SK-N-SH (cell line): ENCODE measurements around the gene HOXD10. TPM values are rescaled to one million over a fixed set of nuclear protein-coding genes. Genes with fewer than 3 reads are reported as not detected.

Experiments used
- CTCF ChIA-PET: fragments of 300-600, 350-600 bp; formaldehyde crosslinking; extraction: SDS; loops from one replicate; lab custom pipeline; 2021; lab: Yijun Ruan, JAX
- POLR2A ChIA-PET: fragments of 350-600 bp; sonication (Branson Sonifier 250); formaldehyde crosslinking; extraction: SDS; loops from one replicate; lab custom pipeline; 2020; ENCODE audit warnings: antibody characterized with exemption, inconsistent platforms; lab: Yijun Ruan, JAX
- DNase-seq: peaks from one replicate; pipeline ENCODE4 v3.0.0; 2012
- H2AFZ ChIP-seq: fragments of 200-600 bp; sonication (generic); 2 replicates; pipeline ENCODE4 v1.8.1; 2016; ENCODE audit warnings: antibody characterized with exemption, mild to moderate bottlenecking, low read depth
- H3F3A ChIP-seq: fragments of 200-600 bp; sonication (generic); replicated peaks from 2 replicates; pipeline ENCODE3; 2016; ENCODE audit warnings: antibody characterized with exemption, mild to moderate bottlenecking; ENCODE audit not compliant: insufficient read depth
- H3K27ac ChIP-seq, 2 experiments: fragments of 200-500 bp in 1 of 2; fragments of 200-600 bp in 1 of 2; sonication (Bioruptor generic) in 1 of 2; sonication (generic), shearing (Covaris generic) in 1 of 2; 2 replicates each; pipeline versions ENCODE4 v1.5.1 to v1.6.1; 2014 to 2016; ENCODE audit warnings: low read depth in 2 of 2, inconsistent platforms in 1 of 2, low read length in 1 of 2, mild to moderate bottlenecking in 1 of 2, mixed read lengths in 1 of 2
- H3K27me3 ChIP-seq: fragments of 200-600 bp; sonication (generic), shearing (Covaris generic); 2 replicates; pipeline ENCODE4 v1.6.1; 2016; ENCODE audit warnings: mixed run types; ENCODE audit not compliant: insufficient read depth
- H3K36me3 ChIP-seq, 2 experiments: fragments of 200-500 bp in 1 of 2; fragments of 200-600 bp in 1 of 2; sonication (Bioruptor generic) in 1 of 2; sonication (generic) in 1 of 2; replicated peaks in 1 of 2; 2 replicates each; pipeline versions ENCODE3 to v1.5.1; 2014 to 2016; ENCODE audit warnings: low read length in 1 of 2, mild to moderate bottlenecking in 1 of 2; ENCODE audit not compliant: insufficient read depth in 2 of 2, control insufficient read depth in 1 of 2
- H3K4me1 ChIP-seq, 2 experiments: fragments of 200-500 bp in 1 of 2; fragments of 200-600 bp in 1 of 2; sonication (Bioruptor generic) in 1 of 2; sonication (generic), shearing (Covaris generic) in 1 of 2; 2 replicates each; pipeline versions ENCODE4 v1.5.1 to v1.6.1; 2014 to 2016; ENCODE audit warnings: low read depth in 1 of 2, low read length in 1 of 2, mixed run types in 1 of 2; ENCODE audit not compliant: insufficient read depth in 2 of 2, control insufficient read depth in 1 of 2
- H3K4me2 ChIP-seq: fragments of 200-600 bp; sonication (generic), shearing (Covaris generic); 2 replicates; pipeline ENCODE4 v1.6.1; 2017; ENCODE audit warnings: mixed run types
- H3K4me3 ChIP-seq, 2 experiments: fragments of 200-500 bp in 1 of 2; fragments of 200-600 bp in 1 of 2; sonication (Bioruptor generic) in 1 of 2; sonication (generic), shearing (Covaris generic) in 1 of 2; 2 replicates each; pipeline versions ENCODE4 v1.5.1 to v1.8.1; 2014 to 2016; ENCODE audit warnings: low read depth in 2 of 2, inconsistent platforms in 1 of 2, low read length in 1 of 2, mild to moderate bottlenecking in 1 of 2, mixed read lengths in 1 of 2, moderate library complexity in 1 of 2
- H3K79me2 ChIP-seq: fragments of 200-600 bp; sonication (generic); 2 replicates; pipeline ENCODE4 v1.8.1; 2017; ENCODE audit warnings: mild to moderate bottlenecking; ENCODE audit not compliant: insufficient read depth
- H3K9ac ChIP-seq: fragments of 200-600 bp; sonication (generic); 2 replicates; pipeline ENCODE4 v1.6.1; 2017; ENCODE audit warnings: mixed run types
- H3K9me2 ChIP-seq: fragments of 200-600 bp; sonication (generic); 2 replicates; pipeline ENCODE4 v1.6.1; 2017; ENCODE audit warnings: mixed run types
- H3K9me3 ChIP-seq: fragments of 200-600 bp; sonication (generic); 2 replicates; pipeline ENCODE4 v1.6.1; 2017; ENCODE audit warnings: mixed run types, mild to moderate bottlenecking, moderate library complexity
- H4K20me1 ChIP-seq: fragments of 200-600 bp; sonication (generic); 2 replicates; pipeline ENCODE4 v1.6.1; 2017; ENCODE audit warnings: mild to moderate bottlenecking, mixed run types; ENCODE audit not compliant: insufficient read depth
- CTCF ChIP-seq: fragments of 200-600 bp; sonication (generic); IDR thresholded peaks from 2 replicates; pipeline ENCODE4 v1.6.1; 2017; ENCODE audit warnings: antibody characterized with exemption, mild to moderate bottlenecking, moderate library complexity
- ELF1 ChIP-seq: IDR thresholded peaks from 2 replicates; pipeline ENCODE4 v1.4.0; 2012
- EZH2phosphoT487 ChIP-seq: fragments of 200-600 bp; sonication (generic); IDR thresholded peaks from 2 replicates; pipeline ENCODE4 v1.6.1; 2017; ENCODE audit warnings: low read depth, mixed run types, mild to moderate bottlenecking, antibody characterized with exemption, moderate library complexity, borderline replicate concordance
- FOSL2 ChIP-seq: IDR thresholded peaks from 2 replicates; pipeline ENCODE4 v1.4.0; 2012; ENCODE audit warnings: low read depth, mild to moderate bottlenecking, moderate library complexity, borderline replicate concordance
- FOXJ3 ChIP-seq: sonication (generic); formaldehyde crosslinking; IDR thresholded peaks from 2 replicates; pipeline ENCODE4 v1.5.1; 2020; ENCODE audit warnings: mild to moderate bottlenecking, missing genetic modification reagents
- FOXM1 ChIP-seq: IDR thresholded peaks from 2 replicates; pipeline ENCODE4 v1.4.0; 2012; ENCODE audit warnings: low read depth, mild to moderate bottlenecking
- GABPA ChIP-seq: IDR thresholded peaks from 2 replicates; pipeline ENCODE4 v1.4.0; 2012; ENCODE audit warnings: low read depth, mild to moderate bottlenecking
- GATA2 ChIP-seq: sonication (generic); formaldehyde crosslinking; IDR thresholded peaks from 2 replicates; pipeline ENCODE4 v1.5.0; 2020; ENCODE audit warnings: mild to moderate bottlenecking, missing genetic modification reagents
- JUND ChIP-seq: IDR thresholded peaks from 2 replicates; pipeline ENCODE4 v1.4.0; 2012
- MEF2A ChIP-seq: IDR thresholded peaks from 2 replicates; pipeline ENCODE4 v1.4.0; 2012; ENCODE audit warnings: low read depth, borderline replicate concordance
- MXI1 ChIP-seq: IDR thresholded peaks from 2 replicates; pipeline ENCODE4 v1.6.1; 2012; ENCODE audit warnings: mild to moderate bottlenecking, low read depth, low read length, improper control_type of control experiment
- NFIC ChIP-seq: IDR thresholded peaks from 2 replicates; pipeline ENCODE4 v1.4.0; 2012; ENCODE audit warnings: borderline replicate concordance
- NRF1 ChIP-seq: IDR thresholded peaks from 2 replicates; pipeline ENCODE4 v1.6.1; 2012; ENCODE audit warnings: low read depth, mild to moderate bottlenecking, low read length
- PBX3 ChIP-seq: IDR thresholded peaks from 2 replicates; pipeline ENCODE4; 2012
- POLR2AphosphoS5 ChIP-seq: IDR thresholded peaks from 2 replicates; pipeline ENCODE4 v1.6.1; 2012; ENCODE audit warnings: low read depth, low read length
- RAD21 ChIP-seq: IDR thresholded peaks from 2 replicates; pipeline ENCODE4 v1.6.1; 2012; ENCODE audit warnings: mild to moderate bottlenecking, low read length
- RCOR1 ChIP-seq: fragments of 150-350 bp; IDR thresholded peaks from 2 replicates; pipeline ENCODE4 v1.6.1; 2017; ENCODE audit warnings: antibody characterized with exemption, low read length
- RFX5 ChIP-seq: IDR thresholded peaks from 2 replicates; pipeline ENCODE4 v1.6.1; 2012; ENCODE audit warnings: mild to moderate bottlenecking, improper control_type of control experiment, low read length
- SIN3A ChIP-seq: IDR thresholded peaks from 2 replicates; pipeline ENCODE4 v1.6.1; 2012; ENCODE audit warnings: low read depth, mild to moderate bottlenecking, low read length, moderate library complexity, borderline replicate concordance
- SMC3 ChIP-seq: IDR thresholded peaks from 2 replicates; pipeline ENCODE4 v1.6.1; 2012; ENCODE audit warnings: low read depth, low read length, improper control_type of control experiment
- TAF1 ChIP-seq: IDR thresholded peaks from 2 replicates; pipeline ENCODE4 v1.6.1; 2012; ENCODE audit warnings: low read depth, mild to moderate bottlenecking, low read length, moderate library complexity, borderline replicate concordance
- TEAD4 ChIP-seq: IDR thresholded peaks from 2 replicates; pipeline ENCODE4 v1.4.0; 2012; ENCODE audit warnings: mild to moderate bottlenecking, borderline replicate concordance; ENCODE audit not compliant: insufficient read depth
- YY1 ChIP-seq: IDR thresholded peaks from 2 replicates; pipeline ENCODE4 v1.4.0; 2012; ENCODE audit warnings: low read depth, mild to moderate bottlenecking
- WGBS: methylation state at CpG from one replicate; pipeline ENCODE4 v1.1.6; 2017; ENCODE audit warnings: low lambda C conversion rate; 5-methylcytosine and 5-hydroxymethylcytosine counted together
- polyA plus RNA-seq, 3 experiments: library from polyadenylated mRNA; depleted of rRNA; stranded (reverse); fragments of >200 nt; gene quantifications; 2 replicates each; pipeline ENCODE4 v1.2.3, GENCODE V29; 2012
- TF ChIP-seq, protein P1 (sequence below): IDR thresholded peaks from 2 replicates; pipeline ENCODE4 v1.6.1; 2012; ENCODE audit warnings: mild to moderate bottlenecking, low read depth, low read length, moderate library complexity
- TF ChIP-seq, protein P2 (sequence below): IDR thresholded peaks from 2 replicates; pipeline ENCODE4 v1.4.0; 2012; ENCODE audit warnings: low read depth
- TF ChIP-seq, protein P3 (sequence below): fragments of 150-350 bp; IDR thresholded peaks from 2 replicates; pipeline ENCODE4 v1.6.1; 2016; ENCODE audit warnings: mild to moderate bottlenecking, low read depth, low read length

The HOXD10 gene
- polyA plus RNA-seq, 1 of the 3 experiments (the other 2 are of a cell fraction), result 0.10 TPM

DNA sequence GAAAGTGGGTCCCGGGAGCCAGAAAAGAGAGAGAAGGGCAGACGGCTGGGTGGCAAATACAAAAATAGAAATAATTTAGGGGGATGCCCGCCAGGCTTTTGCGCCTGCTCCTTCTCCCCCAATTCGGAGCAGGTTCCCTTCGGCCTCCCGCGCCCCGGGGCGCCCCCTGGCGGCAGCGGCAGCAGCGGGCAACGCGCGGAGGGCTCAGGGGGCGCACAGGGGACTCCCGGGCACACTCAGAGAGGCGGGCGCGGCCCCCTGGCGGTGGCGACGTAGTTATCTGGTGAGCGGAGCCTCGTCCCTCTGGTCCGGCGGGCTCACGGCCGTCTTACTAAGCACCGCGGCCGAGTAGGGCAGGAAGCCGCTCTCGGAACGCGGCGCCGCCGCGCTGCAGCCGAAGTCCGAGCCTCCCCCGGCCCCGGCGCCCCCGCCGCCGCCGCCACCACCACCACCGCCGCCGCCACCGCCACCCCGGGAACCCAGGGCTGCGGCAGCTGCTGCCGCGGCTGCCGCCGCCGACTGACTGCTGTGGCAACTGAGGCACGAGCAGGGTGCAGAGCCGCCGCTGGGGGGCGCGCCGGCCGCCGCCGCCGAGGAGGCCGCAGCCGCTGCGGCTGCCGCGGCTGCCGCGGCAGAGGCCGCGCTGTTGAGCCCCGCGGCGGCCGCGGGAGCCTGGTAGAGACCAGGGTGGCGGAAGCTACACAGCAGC is 36.6 kb upstream of the HOXD10 start:
- POLR2A ChIA-PET, result interaction anchor here (0.6 to 1.1 kb wide), 2 partner anchors 78 to 393 kb away, joined by 3 read pairs; partner anchors contain the start of gene LNPK
- Histone ChIP-seq H3K27me3 (peaks cover 70% of the 10 kb centered on the region), H3K9ac (no peak overlapping the region), H3K9me2 (no peaks in the 10 kb centered on the region), H3K27ac (no peak overlapping the region), H3K36me3 (no peaks in the 10 kb centered on the region), H3K79me2 (no peaks in the 10 kb centered on the region), H3K4me2 (peak overlapping the region; percentile 70), H2AFZ (no peak overlapping the region), H3K9me3 (no peaks in the 10 kb centered on the region), H3F3A (peaks cover 3% of the 10 kb centered on the region), H3K4me3 (peak overlapping the region; percentile 39 to 52), H4K20me1 (peaks cover 17% of the 10 kb centered on the region; the same call in 1 of the 2 replicates), H3K4me1 (peaks cover 0 to 23% of the 10 kb centered on the region in 2 experiments; a peak in 1 of 4 replicates)
- CTCF ChIA-PET, result interaction anchor here (0.7 to 12.1 kb wide), 51 partner anchors 9 to 878 kb away, joined by 3 to 262 read pairs (median 4); partner anchors contain the start of genes HOXD13 and LNPK
- DNase-seq, result peak; percentile 95
- 0% methylated on average over 20 of the region's 86 CpGs for WGBS
- TF ChIP-seq EZH2phosphoT487 (no peak), NRF1 (no peak), FOXM1 (no peak), GATA2 (CRISPR knock-in tag) (no peak), RFX5 (no peak), RCOR1 (peak; percentile 48; the same call in 1 of the 2 replicates), POLR2AphosphoS5 (no peak), CTCF (peak; percentile 87), SMC3 (peak; percentile 80), SIN3A (no peak), JUND (no peak), RAD21 (peak; percentile 63), ELF1 (no peak), MEF2A (no peak), TEAD4 (no peak), YY1 (no peak), MXI1 (no peak), FOXJ3 (CRISPR knock-in tag) (no peak), GABPA (no peak), PBX3 (no peak), NFIC (no peak), FOSL2 (no peak), TAF1 (no peak)
- TF ChIP-seq, protein P1, sequence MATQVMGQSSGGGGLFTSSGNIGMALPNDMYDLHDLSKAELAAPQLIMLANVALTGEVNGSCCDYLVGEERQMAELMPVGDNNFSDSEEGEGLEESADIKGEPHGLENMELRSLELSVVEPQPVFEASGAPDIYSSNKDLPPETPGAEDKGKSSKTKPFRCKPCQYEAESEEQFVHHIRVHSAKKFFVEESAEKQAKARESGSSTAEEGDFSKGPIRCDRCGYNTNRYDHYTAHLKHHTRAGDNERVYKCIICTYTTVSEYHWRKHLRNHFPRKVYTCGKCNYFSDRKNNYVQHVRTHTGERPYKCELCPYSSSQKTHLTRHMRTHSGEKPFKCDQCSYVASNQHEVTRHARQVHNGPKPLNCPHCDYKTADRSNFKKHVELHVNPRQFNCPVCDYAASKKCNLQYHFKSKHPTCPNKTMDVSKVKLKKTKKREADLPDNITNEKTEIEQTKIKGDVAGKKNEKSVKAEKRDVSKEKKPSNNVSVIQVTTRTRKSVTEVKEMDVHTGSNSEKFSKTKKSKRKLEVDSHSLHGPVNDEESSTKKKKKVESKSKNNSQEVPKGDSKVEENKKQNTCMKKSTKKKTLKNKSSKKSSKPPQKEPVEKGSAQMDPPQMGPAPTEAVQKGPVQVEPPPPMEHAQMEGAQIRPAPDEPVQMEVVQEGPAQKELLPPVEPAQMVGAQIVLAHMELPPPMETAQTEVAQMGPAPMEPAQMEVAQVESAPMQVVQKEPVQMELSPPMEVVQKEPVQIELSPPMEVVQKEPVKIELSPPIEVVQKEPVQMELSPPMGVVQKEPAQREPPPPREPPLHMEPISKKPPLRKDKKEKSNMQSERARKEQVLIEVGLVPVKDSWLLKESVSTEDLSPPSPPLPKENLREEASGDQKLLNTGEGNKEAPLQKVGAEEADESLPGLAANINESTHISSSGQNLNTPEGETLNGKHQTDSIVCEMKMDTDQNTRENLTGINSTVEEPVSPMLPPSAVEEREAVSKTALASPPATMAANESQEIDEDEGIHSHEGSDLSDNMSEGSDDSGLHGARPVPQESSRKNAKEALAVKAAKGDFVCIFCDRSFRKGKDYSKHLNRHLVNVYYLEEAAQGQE, result no peak
- TF ChIP-seq, protein P2, sequence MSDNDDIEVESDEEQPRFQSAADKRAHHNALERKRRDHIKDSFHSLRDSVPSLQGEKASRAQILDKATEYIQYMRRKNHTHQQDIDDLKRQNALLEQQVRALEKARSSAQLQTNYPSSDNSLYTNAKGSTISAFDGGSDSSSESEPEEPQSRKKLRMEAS, result no peak
- TF ChIP-seq, protein P3, sequence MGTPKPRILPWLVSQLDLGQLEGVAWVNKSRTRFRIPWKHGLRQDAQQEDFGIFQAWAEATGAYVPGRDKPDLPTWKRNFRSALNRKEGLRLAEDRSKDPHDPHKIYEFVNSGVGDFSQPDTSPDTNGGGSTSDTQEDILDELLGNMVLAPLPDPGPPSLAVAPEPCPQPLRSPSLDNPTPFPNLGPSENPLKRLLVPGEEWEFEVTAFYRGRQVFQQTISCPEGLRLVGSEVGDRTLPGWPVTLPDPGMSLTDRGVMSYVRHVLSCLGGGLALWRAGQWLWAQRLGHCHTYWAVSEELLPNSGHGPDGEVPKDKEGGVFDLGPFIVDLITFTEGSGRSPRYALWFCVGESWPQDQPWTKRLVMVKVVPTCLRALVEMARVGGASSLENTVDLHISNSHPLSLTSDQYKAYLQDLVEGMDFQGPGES, result no peak
